ENCODE measurements around the gene DGKG.

GRCh38 chr3:186224041-186224610 lies 137.9 kb downstream of the DGKG start:
- TF ChIP-seq POLR2AphosphoS5 (IDR thresholded peaks at IDR 0.05; ENCODE audit: low read depth, low read length) (no peak), SIN3A (conservative IDR thresholded peaks at IDR 0.05 in 1 of 2, IDR thresholded peaks at IDR 0.05 in 1 of 2; ENCODE audit: low read depth in 1 of 2, low read length in 2 of 2) (no peak), HDAC2 (IDR thresholded peaks at IDR 0.05; ENCODE audit: borderline replicate concordance in 1 of 2, low read depth in 2 of 2, low read length in 2 of 2) (no peak), SP4 (IDR thresholded peaks at IDR 0.05; ENCODE audit: low read length) (no peak), EP300 (IDR thresholded peaks at IDR 0.05; ENCODE audit: borderline replicate concordance in 1 of 2, low read depth in 2 of 2, low read length in 2 of 2) (no peak), CHD2 (IDR thresholded peaks at IDR 0.05; ENCODE audit: low read length) (no peak), SP2 (IDR thresholded peaks at IDR 0.05; ENCODE audit: low read length) (no peak), JUND (IDR thresholded peaks at IDR 0.05; ENCODE audit: low read length) (no peak), SRF (IDR thresholded peaks at IDR 0.05; ENCODE audit: low read depth, low read length) (no peak), CHD7 (IDR thresholded peaks at IDR 0.05; ENCODE audit: insufficient replicate concordance, low read length) (no peak), SUZ12 (IDR thresholded peaks at IDR 0.05; ENCODE audit: low read length) (no peak)
- TF ChIP-seq, protein P1, sequence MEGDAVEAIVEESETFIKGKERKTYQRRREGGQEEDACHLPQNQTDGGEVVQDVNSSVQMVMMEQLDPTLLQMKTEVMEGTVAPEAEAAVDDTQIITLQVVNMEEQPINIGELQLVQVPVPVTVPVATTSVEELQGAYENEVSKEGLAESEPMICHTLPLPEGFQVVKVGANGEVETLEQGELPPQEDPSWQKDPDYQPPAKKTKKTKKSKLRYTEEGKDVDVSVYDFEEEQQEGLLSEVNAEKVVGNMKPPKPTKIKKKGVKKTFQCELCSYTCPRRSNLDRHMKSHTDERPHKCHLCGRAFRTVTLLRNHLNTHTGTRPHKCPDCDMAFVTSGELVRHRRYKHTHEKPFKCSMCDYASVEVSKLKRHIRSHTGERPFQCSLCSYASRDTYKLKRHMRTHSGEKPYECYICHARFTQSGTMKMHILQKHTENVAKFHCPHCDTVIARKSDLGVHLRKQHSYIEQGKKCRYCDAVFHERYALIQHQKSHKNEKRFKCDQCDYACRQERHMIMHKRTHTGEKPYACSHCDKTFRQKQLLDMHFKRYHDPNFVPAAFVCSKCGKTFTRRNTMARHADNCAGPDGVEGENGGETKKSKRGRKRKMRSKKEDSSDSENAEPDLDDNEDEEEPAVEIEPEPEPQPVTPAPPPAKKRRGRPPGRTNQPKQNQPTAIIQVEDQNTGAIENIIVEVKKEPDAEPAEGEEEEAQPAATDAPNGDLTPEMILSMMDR (IDR thresholded peaks at IDR 0.05; ENCODE audit: control extremely low read depth in 1 of 3, insufficient read depth in 1 of 3, low read depth in 1 of 3, low read length in 3 of 3): no peak
